Smooth muscle cell (in vitro differentiated cells): ENCODE results near the gene HOXA7. TPM values are rescaled to one million over a fixed set of nuclear protein-coding genes. Genes with fewer than 3 reads are reported as not detected.

Source experiments
- DNase-seq: peaks from one replicate; lab custom pipeline; 2025; ENCODE audit not compliant: unreplicated experiment; lab: John Stamatoyannopoulos, UW
- H2AFZ ChIP-seq: fragments of 200-600 bp; sonication (generic); 2 replicates; pipeline ENCODE4 v1.6.0; 2016; ENCODE audit warnings: antibody characterized with exemption, low read depth, mild to moderate bottlenecking
- H3F3A ChIP-seq: fragments of 200-600 bp; sonication (generic); 2 replicates; pipeline ENCODE4 v1.6.0; 2017; ENCODE audit warnings: antibody characterized with exemption, low read depth
- H3K27ac ChIP-seq: fragments of 200-600 bp; sonication (generic); 2 replicates; pipeline ENCODE4 v1.5.1; 2016; ENCODE audit warnings: low read depth, mild to moderate bottlenecking
- H3K27me3 ChIP-seq: fragments of 200-600 bp; sonication (generic); 2 replicates; pipeline ENCODE4 v1.6.1; 2016; ENCODE audit warnings: low read depth, mild to moderate bottlenecking
- H3K36me3 ChIP-seq: fragments of 200-600 bp; sonication (generic); 2 replicates; pipeline ENCODE4 v1.5.1; 2016; ENCODE audit warnings: low read depth
- H3K4me1 ChIP-seq: fragments of 200-600 bp; sonication (generic); 2 replicates; pipeline ENCODE4 v1.5.1; 2016; ENCODE audit warnings: low read depth
- H3K4me2 ChIP-seq: fragments of 200-600 bp; sonication (generic); 2 replicates; pipeline ENCODE4 v1.6.0; 2016; ENCODE audit warnings: mild to moderate bottlenecking
- H3K4me3 ChIP-seq: fragments of 200-600 bp; sonication (generic); 2 replicates; pipeline ENCODE4 v1.5.1; 2016; ENCODE audit warnings: mild to moderate bottlenecking
- H3K79me2 ChIP-seq: fragments of 200-600 bp; sonication (generic); 2 replicates; pipeline ENCODE4 v1.6.0; 2016; ENCODE audit warnings: low read depth, mild to moderate bottlenecking
- H3K9ac ChIP-seq: fragments of 200-600 bp; sonication (generic); 2 replicates; pipeline ENCODE4 v1.6.0; 2016; ENCODE audit warnings: low read depth
- H3K9me3 ChIP-seq: fragments of 200-600 bp; sonication (generic); replicated peaks from 2 replicates; pipeline ENCODE4 v1.5.1; 2016; ENCODE audit warnings: low read depth
- H4K20me1 ChIP-seq: fragments of 200-600 bp; sonication (generic); 2 replicates; pipeline ENCODE4 v1.6.0; 2016; ENCODE audit warnings: low read depth
- WGBS: methylation state at CpG from one replicate; pipeline ENCODE4 v1.1.7; 2016; ENCODE audit warnings: low lambda C conversion rate; 5-methylcytosine and 5-hydroxymethylcytosine counted together
- polyA plus RNA-seq: library from polyadenylated mRNA; unstranded; fragments of >200 nt; fragmentation: Nextera tagmentation; extraction: Ambion mirVana; gene quantifications from 2 replicates; pipeline ENCODE4 v1.2.1, GENCODE V29; 2016
- total RNA-seq: library from RNA; depleted of rRNA; stranded (reverse); fragments of >200 nt; gene quantifications from 2 replicates; pipeline ENCODE4 v1.2.3, GENCODE V29; 2014
- TF ChIP-seq, protein P1 (sequence below): fragments of 200-600 bp; sonication (generic); IDR thresholded peaks from 2 replicates; pipeline ENCODE4 v1.5.1; 2017; ENCODE audit warnings: borderline replicate concordance, mild to moderate bottlenecking, antibody characterized with exemption; ENCODE audit not compliant: insufficient read depth, poor library complexity, severe bottlenecking

The HOXA7 gene
- total and polyA plus RNA-seq, 2 experiments from 2014 or later: 0.72 to 1.2 TPM

DNA sequence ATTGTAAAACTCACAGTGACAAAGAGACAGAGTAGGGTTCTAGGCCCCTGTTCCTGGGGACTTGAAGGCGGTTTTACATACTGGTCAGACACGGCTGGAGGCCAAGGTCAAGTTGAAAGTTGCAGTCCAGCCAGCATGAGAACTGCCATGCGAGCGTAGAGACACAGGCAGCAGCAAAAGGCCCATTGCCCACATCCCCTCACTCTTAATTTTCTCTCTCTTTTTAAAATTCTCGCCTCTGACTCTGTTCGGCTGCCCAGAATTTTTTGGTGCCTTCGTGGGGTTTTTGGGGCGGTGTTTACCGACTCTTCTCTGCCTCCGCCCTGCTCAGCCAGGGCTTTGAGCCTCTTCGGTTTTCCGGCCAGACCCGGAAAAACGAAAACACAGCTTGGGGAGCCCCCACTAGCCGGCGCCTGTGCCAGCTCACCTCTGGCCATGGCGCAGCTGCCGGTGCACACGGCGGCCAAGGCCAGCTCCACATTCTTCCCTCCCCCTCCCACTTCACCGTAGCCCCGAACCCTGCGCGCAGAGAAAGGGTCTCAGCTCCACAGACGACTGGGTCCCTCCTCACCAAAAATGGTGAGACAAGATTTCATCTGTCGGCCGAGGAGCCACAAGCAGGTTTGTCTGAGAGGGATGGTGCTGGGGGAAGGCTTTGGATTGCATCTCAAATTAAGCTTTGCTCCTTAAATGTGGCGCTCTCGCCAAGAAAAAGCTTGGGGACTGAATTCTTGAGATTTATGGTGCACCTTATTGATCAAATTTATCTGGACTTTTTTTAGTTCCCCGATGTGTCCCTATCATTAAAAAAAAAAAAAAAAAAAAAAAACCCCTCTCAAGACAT is 45.8 kb upstream of the HOXA7 start:
- 13% methylated on average over 29 of the region's 30 CpGs for WGBS
- Histone ChIP-seq H2AFZ (peak overlapping the region; percentile 74), H3K9me3 (no peaks in the 10 kb centered on the region), H3K36me3 (no peaks in the 10 kb centered on the region), H3K9ac (peak overlapping the region; percentile 19), H3K4me1 (no peaks in the 10 kb centered on the region), H3K4me2 (peak overlapping the region; percentile 86), H3F3A (peaks cover 13% of the 10 kb centered on the region), H3K79me2 (peaks cover 86% of the 10 kb centered on the region), H3K27me3 (peaks cover 31% of the 10 kb centered on the region), H3K27ac (peak overlapping the region; percentile 52), H3K4me3 (peak overlapping the region; percentile 56), H4K20me1 (peaks cover 21% of the 10 kb centered on the region)
- no peak for DNase-seq
- TF ChIP-seq, protein P1, sequence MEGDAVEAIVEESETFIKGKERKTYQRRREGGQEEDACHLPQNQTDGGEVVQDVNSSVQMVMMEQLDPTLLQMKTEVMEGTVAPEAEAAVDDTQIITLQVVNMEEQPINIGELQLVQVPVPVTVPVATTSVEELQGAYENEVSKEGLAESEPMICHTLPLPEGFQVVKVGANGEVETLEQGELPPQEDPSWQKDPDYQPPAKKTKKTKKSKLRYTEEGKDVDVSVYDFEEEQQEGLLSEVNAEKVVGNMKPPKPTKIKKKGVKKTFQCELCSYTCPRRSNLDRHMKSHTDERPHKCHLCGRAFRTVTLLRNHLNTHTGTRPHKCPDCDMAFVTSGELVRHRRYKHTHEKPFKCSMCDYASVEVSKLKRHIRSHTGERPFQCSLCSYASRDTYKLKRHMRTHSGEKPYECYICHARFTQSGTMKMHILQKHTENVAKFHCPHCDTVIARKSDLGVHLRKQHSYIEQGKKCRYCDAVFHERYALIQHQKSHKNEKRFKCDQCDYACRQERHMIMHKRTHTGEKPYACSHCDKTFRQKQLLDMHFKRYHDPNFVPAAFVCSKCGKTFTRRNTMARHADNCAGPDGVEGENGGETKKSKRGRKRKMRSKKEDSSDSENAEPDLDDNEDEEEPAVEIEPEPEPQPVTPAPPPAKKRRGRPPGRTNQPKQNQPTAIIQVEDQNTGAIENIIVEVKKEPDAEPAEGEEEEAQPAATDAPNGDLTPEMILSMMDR: no peak

DNA sequence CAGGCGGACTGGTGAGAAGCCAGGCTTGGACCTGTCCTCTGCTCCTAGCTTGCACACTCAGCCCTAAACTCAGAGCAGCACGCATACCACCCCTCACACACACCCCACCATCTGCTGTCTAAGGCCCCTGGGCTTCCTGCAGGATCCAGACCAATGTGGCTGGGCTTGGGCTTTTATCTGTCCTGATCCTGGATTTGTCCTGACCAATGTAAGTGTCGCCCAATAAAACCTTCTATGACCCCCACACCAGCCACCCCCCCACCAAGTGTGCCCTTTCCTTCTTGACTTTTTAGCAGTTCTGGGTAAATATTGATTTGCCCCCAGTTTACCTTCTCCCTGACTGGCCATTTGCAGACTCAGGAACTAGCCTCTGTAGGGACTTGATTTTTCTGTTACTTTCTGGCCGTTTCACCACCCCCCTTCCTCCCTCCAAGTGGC is 45.1 kb upstream of the HOXA7 start:
- Histone ChIP-seq H3K36me3 (no peaks in the 10 kb centered on the region), H3K4me2 (peak overlapping the region; percentile 86), H3K4me1 (no peaks in the 10 kb centered on the region), H3K79me2 (peaks cover 87% of the 10 kb centered on the region), H3K27me3 (peaks cover 25% of the 10 kb centered on the region), H4K20me1 (peaks cover 27% of the 10 kb centered on the region), H2AFZ (peak overlapping the region; percentile 74), H3K4me3 (peak overlapping the region; percentile 56), H3K9me3 (no peaks in the 10 kb centered on the region), H3F3A (peaks cover 13% of the 10 kb centered on the region), H3K27ac (peak overlapping the region; percentile 52), H3K9ac (no peak overlapping the region)
- TF ChIP-seq, protein P1: no peak
- WGBS: 11% methylated on average over 4 of the region's 4 CpGs
- no peak for DNase-seq

DNA sequence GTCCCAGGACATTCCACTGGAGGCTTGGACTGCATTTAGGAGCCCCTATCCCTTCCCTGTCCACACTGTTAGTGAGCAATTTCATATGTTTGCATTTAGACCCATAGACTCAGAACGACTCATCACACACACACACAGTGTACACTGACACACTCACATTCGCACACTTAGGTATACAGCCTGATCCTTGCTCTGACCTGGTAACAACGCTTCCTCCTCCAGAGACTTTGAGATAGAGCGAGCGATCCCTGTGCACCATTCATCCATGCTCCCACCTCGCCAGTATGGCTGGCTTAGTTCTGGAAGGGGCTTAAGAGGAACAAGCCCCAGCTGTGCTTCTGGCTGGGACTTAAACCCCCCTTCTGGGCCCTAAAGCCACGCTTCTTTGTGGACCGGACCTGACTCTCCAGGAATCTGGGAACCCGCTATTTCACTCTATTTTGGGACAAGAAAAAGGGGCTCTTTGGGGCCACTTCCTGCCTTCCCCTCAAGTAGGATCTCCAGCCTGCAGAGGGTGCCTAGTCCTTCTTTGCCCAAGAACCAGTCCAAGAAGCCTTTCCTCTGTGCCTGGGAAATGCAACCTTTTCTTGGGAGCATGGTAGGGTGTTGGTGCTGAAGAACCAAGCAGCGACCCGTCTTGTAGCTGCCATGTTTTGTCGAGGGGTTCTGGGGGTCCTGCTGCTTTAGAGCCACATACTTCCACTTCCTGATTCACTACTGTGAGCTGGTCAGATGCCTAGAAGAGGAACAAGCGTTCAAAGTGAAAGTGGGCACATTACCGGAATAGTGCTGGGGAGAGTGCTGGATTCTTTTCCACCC is 44.5 kb upstream of the HOXA7 start:
- H3K27ac ChIP-seq: peak overlapping the region; percentile 52
- no peaks in the 10 kb centered on the region for H3K9me3 ChIP-seq
- peaks cover 19% of the 10 kb centered on the region for H3K27me3 ChIP-seq
- H4K20me1 ChIP-seq: peaks cover 33% of the 10 kb centered on the region
- no peak overlapping the region for H3K9ac ChIP-seq
- peaks cover 13% of the 10 kb centered on the region for H3F3A ChIP-seq
- H3K79me2 ChIP-seq: peaks cover 87% of the 10 kb centered on the region
- H3K36me3 ChIP-seq: no peaks in the 10 kb centered on the region
- no peaks in the 10 kb centered on the region for H3K4me1 ChIP-seq
- H2AFZ ChIP-seq: peak overlapping the region; percentile 23
- H3K4me2 ChIP-seq: peak overlapping the region; percentile 86
- TF ChIP-seq, protein P1: no peak
- WGBS: 13% methylated on average over 14 of the region's 14 CpGs
- peak overlapping the region; percentile 56 for H3K4me3 ChIP-seq
- no peak for DNase-seq
